ENCODE measurements around the gene TLL1.

DNA sequence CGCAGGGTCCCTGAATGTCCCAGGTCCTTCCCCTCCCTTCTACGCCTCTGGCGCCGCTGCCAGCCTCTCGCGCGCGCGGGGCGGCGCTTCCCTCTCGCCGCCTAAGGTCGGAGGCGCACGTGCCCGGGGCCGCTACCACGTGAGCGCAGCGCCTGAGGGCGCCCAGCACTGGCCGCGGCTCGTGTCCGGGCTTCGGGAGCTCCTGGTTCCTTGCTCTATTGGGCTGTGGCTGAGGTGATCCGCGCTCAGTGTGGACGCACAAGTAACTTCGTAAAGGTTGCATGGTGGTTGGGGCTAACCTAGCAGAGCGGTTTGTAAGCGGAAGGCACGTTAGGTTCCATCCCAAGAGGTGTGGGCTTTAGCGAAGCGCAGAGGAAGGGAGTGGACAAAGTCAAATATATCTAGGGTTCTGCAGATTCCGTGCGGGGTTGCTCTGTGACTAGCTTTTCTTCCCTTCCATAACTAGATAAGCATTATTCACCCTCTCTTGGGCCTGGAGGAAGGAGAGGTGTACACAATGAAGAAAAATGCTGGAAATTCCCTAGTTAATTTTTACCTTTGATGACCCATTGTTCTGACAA lies 1.8 kb downstream of the TLL1 start:
- TF ChIP-seq, protein P1, sequence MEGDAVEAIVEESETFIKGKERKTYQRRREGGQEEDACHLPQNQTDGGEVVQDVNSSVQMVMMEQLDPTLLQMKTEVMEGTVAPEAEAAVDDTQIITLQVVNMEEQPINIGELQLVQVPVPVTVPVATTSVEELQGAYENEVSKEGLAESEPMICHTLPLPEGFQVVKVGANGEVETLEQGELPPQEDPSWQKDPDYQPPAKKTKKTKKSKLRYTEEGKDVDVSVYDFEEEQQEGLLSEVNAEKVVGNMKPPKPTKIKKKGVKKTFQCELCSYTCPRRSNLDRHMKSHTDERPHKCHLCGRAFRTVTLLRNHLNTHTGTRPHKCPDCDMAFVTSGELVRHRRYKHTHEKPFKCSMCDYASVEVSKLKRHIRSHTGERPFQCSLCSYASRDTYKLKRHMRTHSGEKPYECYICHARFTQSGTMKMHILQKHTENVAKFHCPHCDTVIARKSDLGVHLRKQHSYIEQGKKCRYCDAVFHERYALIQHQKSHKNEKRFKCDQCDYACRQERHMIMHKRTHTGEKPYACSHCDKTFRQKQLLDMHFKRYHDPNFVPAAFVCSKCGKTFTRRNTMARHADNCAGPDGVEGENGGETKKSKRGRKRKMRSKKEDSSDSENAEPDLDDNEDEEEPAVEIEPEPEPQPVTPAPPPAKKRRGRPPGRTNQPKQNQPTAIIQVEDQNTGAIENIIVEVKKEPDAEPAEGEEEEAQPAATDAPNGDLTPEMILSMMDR (IDR thresholded peaks at IDR 0.05): no peak
- TF ChIP-seq POLR2A (IDR thresholded peaks at IDR 0.05): no peak
- TF ChIP-seq POLR2AphosphoS5 (IDR thresholded peaks at IDR 0.05): peak in 2 of 4 donors; percentile 34 to 59
- TF ChIP-seq EP300 (IDR thresholded peaks at IDR 0.05): no peak
